Motor neuron (in vitro differentiated cells): ENCODE measurements around the gene COL8A2. TPM values are rescaled to one million over a fixed set of nuclear protein-coding genes. Genes with fewer than 3 reads are reported as not detected.

ENCODE experiments used
- ATAC-seq, 8 experiments: fragments of 200-7000 bp; cut with Tn5 transposase; replicated peaks in 6 of 8; 2 replicates each; pipeline ENCODE4 v1.8.0; 2021; ENCODE audit warnings: mild to moderate bottlenecking in 8 of 8, moderate library complexity in 8 of 8
- H3K27ac ChIP-seq, 2 donors: fragments of 250-450 bp; sonication (Bioruptor Pico); 2 replicates each; pipeline ENCODE4 v1.9.0; 2021; ENCODE audit warnings: antibody characterized with exemption in 2 of 2, mild to moderate bottlenecking in 2 of 2, moderate library complexity in 1 of 2
- H3K4me1 ChIP-seq, 2 donors: fragments of 250-450 bp; sonication (Bioruptor Pico); replicated peaks in 1 of 2; 2 replicates each; pipeline ENCODE4 v1.6.1; 2021; ENCODE audit warnings: antibody characterized with exemption in 2 of 2, mild to moderate bottlenecking in 2 of 2, moderate library complexity in 1 of 2
- H3K4me3 ChIP-seq, 5 donors: fragments of 250-450 bp; sonication (Bioruptor Pico); 2 replicates each; pipeline ENCODE4 v1.9.0; 2021; ENCODE audit warnings: antibody characterized with exemption in 5 of 5, mild to moderate bottlenecking in 5 of 5, moderate library complexity in 4 of 5
- WGBS, 10 experiments: fragments of 450-650 bp; shearing (Covaris generic); methylation state at CpG; one replicate each; pipeline ENCODE4 v1.0.0; 2022; 5-methylcytosine and 5-hydroxymethylcytosine counted together
- in situ Hi-C, 9 experiments: fragments of 400-800 bp; cut with MboI; loops; one replicate each; pipeline ENCODE4 v1.15.0; 2021; ENCODE audit warnings: low sequenced_read_pairs in 9 of 9, low pct_unique_long_range_greater_than_20kb in 2 of 9; ENCODE audit not compliant: unreplicated experiment in 9 of 9
- total RNA-seq, 8 experiments: library from RNA; unstranded; fragments of 300-600 nt; gene quantifications; 2 replicates each; pipeline versions ENCODE4 v1.2.3 to v1.2.4, GENCODE V29; 2022

COL8A2 gene
- total RNA-seq, 8 experiments from 2014 or later = 0.31 to 12.3 (median 0.61) TPM

DNA sequence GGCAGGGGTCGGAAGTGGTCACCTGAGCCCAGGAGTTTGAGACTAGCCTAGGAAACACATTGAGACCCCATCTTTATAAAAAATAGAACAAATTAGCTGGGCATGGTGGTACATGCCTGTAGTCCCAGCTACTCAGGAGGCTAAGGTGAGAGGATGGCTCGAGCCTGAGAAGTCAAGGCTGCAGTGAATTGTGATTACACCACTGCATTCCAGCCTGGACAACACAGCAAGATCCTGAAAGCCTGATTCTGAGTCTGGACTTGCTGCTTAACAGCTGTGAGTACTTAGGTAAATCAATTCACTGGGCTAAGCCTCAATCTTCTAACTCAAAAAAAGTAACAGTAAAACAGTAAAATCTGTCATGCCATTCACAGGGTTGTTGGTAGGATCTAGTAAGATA, 19.4 kb upstream of the COL8A2 start:
- Histone ChIP-seq H3K4me1 (peaks cover 0 to 3% of the 10 kb centered on the region in 2 donors), H3K4me3 (no peak overlapping the region), H3K27ac (no peak overlapping the region)
- 100% methylated on average over 1 to 2 of the region's 2 CpGs; no CpG with 5 or more reads in 3 of the 10 experiments for WGBS, 10 experiments
- in situ Hi-C loops = no loop called here
- no peak for ATAC-seq

DNA sequence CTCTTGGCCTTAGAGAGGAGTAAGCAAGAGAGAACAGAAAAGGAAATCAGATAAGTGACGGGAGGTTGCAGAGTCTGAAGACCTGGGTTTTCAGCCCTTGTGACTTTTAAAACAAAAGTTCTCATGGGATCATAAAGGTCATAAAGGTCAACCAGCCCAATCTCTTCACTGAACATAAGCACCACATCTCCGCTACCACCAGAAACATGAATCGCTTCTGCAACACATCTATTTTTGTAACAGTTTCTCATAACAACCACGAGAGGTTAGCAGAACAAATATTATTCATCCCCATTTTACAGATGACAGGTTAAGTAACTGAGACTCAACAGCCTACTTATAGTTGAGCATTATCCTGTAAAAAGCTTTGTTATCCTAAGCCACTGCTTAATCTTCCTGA, 18.4 kb upstream of the COL8A2 start:
- 62 to 100% (median 93%) methylated on average over 1 to 4 of the region's 4 CpGs for WGBS, 10 experiments
- Histone ChIP-seq H3K27ac (no peak overlapping the region), H3K4me1 (no peaks in the 10 kb centered on the region), H3K4me3 (no peak overlapping the region)
- no peak for ATAC-seq
- in situ Hi-C loops = no loop called here

DNA sequence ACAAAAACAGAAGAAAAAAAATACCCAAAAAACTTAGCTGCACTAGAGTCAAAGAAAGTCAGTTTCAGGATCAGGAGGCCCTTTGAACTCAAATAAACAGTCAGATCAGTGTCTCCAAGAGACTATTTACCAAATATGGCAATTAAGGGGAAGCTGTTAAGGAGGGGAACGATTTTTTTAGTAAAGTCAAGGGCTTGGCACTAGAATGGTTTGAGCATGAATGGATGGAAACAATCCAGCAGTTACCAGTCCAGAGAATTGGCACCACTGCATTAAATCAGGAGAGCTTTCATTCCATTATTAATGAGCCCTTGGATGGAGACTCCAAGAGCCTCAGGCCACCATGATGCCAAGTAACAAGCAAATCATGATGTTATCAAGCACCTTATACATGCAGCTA, 17.1 kb upstream of the COL8A2 start:
- ATAC-seq = no peak
- H3K4me1 ChIP-seq = no peaks in the 10 kb centered on the region
- H3K27ac ChIP-seq = no peak overlapping the region
- H3K4me3 ChIP-seq = no peak overlapping the region
- 13 to 100% (median 79%) methylated on average over 1 of the region's 1 CpG; no CpG with 5 or more reads in 4 of the 10 experiments for WGBS, 10 experiments
- in situ Hi-C loops = no loop called here

DNA sequence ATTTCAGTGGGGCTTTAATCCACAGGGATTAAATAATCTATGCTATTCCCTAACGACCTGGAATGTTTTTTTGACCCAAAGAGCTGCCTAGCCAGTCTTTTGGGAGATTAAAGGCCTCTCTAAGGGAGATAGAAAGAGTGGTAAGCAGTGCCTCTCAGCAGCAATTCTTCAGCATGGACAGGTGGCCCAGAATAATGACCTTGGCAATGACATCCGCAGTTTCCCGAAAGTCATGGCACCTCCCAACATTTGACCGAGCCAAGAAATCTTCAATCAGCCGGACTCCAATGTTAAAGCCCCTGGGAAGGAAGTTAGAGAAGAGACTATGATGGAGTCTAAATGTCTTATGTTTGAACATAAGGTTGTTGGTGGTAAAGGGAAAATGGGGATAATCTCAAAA, 14.5 kb upstream of the COL8A2 start:
- no peak for ATAC-seq
- WGBS, 10 experiments = 59 to 100% (median 94%) methylated on average over 1 to 5 of the region's 5 CpGs; no CpG with 5 or more reads in 1 of the 10 experiments
- Histone ChIP-seq H3K27ac (no peak overlapping the region), H3K4me3 (no peak overlapping the region), H3K4me1 (no peaks in the 10 kb centered on the region)
- in situ Hi-C loops = no loop called here

DNA sequence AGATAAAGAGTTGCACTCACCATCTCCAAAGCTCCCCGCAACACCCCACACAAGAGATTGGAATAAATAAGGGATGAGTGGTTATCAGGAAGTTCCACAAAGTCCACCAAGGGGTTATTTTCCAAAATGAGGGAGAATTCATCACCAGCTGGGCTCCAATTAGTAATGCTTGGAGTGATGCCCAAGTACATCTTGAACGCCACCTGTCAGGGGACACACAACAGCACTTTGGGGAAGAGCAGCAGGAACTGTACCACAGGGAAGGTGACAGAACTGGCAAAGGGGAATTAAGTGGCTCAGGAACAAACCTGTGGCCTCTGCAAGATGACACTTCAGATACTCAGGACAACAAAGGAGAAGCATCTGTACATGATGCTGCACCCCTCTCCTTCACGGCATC, 12.8 kb upstream of the COL8A2 start:
- peaks cover 0 to 5% of the 10 kb centered on the region in 2 donors for H3K4me1 ChIP-seq
- in situ Hi-C loops = no loop called here
- no peak overlapping the region for H3K27ac ChIP-seq
- no peak for ATAC-seq
- WGBS, 10 experiments = 68 to 100% (median 94%) methylated on average over 1 to 3 of the region's 3 CpGs; no CpG with 5 or more reads in 1 of the 10 experiments
- H3K4me3 ChIP-seq = no peak overlapping the region

DNA sequence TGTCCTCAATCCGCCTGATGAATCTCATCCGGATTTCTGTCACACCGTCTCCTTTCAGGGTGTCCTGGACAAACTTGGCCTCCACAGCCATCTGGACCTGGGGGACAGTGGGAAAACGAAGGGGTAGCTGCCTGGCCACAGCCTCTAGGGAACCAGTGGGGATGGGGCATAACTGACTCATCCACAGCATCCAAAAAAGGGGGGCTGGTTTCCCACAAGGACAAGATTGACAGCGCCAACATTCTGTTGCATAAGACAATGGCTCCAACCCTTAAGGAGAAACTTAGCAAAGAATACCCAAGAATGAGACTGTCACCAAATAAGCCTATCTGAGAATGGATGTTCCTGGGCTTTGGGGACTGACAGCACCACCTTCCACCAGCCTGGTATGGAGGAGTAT, 12.2 kb upstream of the COL8A2 start:
- Histone ChIP-seq H3K4me3 (no peak overlapping the region), H3K27ac (no peak overlapping the region), H3K4me1 (peaks cover 0 to 5% of the 10 kb centered on the region in 2 donors)
- no peak for ATAC-seq
- 50 to 100% (median 95%) methylated on average over 1 to 5 of the region's 5 CpGs; no CpG with 5 or more reads in 5 of the 10 experiments for WGBS, 10 experiments
- in situ Hi-C loops = no loop called here

GRCh38 chr1:36136535-36136934, 11.5 kb upstream of the COL8A2 start:
- no peak overlapping the region for H3K27ac ChIP-seq
- ATAC-seq = peak in 3 of 8 experiments; percentile 11 to 62 (median 39)
- WGBS, 10 experiments = 50 to 100% methylated on average over 1 of the region's 1 CpG; no CpG with 5 or more reads in 8 of the 10 experiments
- in situ Hi-C loops = no loop called here
- H3K4me3 ChIP-seq = no peak overlapping the region
- H3K4me1 ChIP-seq = peaks cover 0 to 5% of the 10 kb centered on the region in 2 donors

DNA sequence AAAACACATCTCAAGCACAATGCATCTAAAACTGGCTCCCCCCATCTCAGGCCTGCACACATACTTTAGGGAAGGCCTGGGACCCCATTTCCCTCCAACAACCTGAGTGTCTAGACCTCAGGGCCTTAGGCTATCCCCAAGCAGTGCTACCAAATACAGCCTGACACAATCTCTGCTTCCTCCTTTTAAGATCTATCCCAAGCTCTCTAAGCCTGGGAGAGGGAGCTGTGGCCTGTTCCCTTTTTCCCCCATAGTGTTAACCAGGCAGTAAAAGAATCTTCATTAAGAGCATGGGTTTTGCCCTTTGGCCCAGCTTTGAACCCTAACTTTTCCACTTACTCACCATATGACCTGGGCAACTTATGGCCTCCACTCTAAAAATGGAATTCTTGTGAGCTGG, 10.8 kb upstream of the COL8A2 start:
- ATAC-seq = no peak
- in situ Hi-C loops = no loop called here
- H3K4me3 ChIP-seq = no peak overlapping the region
- no peak overlapping the region for H3K27ac ChIP-seq
- peaks cover 0 to 5% of the 10 kb centered on the region in 2 donors for H3K4me1 ChIP-seq

DNA sequence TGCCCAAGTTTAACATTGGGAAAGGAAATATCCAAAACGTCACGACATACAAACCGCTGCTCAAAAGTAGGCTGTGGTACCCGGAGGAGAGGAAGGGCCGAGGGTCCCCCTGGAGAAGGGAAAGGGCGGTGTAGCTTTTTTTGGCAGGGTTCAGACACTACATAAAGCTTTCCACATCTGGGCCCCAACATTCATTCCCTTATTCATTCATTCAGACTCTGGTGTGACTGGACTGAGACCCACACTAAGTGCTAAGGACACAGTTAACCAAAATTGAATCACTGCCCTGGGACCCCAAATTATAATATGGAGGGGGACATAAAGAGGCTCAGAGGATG, 10.3 kb upstream of the COL8A2 start:
- H3K4me1 ChIP-seq = peaks cover 0 to 5% of the 10 kb centered on the region in 2 donors
- in situ Hi-C loops = no loop called here
- no peak overlapping the region for H3K4me3 ChIP-seq
- no peak for ATAC-seq
- 44 to 98% (median 79%) methylated on average over 2 to 6 of the region's 6 CpGs; no CpG with 5 or more reads in 2 of the 10 experiments for WGBS, 10 experiments
- no peak overlapping the region for H3K27ac ChIP-seq

DNA sequence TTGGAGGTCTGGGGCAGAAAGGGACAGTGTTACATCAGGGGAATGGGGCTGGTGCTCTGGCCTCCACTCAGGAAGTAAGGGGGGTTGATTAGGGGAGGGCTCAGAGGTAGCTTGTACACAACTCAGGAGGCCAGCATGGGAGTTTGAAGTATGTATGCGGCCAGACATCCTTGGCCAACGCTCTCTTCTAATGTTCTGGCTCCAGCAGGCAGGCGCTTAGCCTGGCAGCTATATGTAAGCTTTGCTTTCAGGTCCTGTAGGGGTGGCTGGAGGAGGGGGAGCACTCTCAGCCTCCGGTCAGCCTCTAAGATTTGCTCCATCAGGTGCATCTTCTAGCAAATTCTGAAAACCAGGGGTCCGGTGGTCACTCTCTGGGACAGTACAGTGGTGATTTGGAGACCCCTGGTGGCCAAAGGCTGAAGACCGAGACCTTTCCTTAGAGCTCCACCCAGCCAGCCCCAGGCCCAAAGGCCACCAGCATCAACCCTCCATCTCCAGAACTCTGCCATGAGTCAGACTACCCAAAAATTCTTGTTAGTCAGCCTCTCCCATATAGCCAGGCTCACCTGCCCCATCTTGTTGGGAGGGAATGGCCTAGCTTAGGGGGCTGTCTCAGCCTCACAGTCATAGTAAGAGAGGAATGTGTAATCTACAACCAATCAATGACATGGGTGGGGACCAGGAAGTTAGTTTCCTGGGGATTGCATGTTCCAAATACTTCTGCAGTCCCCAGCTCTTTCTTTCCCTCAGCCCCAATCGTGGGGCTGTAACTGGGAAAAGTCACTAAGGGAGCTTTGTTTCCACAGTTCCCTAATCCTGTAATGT, 9.7 kb upstream of the COL8A2 start:
- Histone ChIP-seq H3K4me1 (peaks cover 0 to 5% of the 10 kb centered on the region in 2 donors), H3K4me3 (no peak overlapping the region), H3K27ac (no peak overlapping the region)
- ATAC-seq = peak; percentile 55 to 88 (median 76)
- WGBS, 10 experiments = 20 to 94% (median 61%) methylated on average over 1 to 7 of the region's 7 CpGs; no CpG with 5 or more reads in 2 of the 10 experiments
- in situ Hi-C loops = no loop called here

DNA sequence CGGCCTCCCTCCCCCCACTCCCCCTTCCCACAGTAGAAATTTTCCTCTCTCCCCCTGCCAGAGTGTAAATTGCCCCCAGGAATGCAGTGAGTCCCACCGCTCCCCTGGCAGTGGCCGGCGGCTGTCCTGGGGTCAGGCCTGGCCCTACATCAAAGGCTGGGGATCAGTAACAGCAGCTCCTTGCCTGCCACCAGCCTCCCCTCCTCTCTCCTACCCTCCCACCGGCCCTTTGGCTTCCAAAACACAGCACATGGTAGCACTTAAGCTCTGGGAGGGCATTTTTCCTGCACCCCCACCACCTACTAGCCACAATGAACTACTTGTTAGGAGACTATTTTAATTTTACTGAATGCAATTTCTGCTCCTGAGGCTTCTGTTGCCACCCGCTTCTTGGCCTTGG, 9.0 kb upstream of the COL8A2 start:
- 22 to 100% (median 72%) methylated on average over 1 to 3 of the region's 6 CpGs; no CpG with 5 or more reads in 5 of the 10 experiments for WGBS, 10 experiments
- Histone ChIP-seq H3K4me3 (no peak overlapping the region), H3K4me1 (peaks cover 0 to 5% of the 10 kb centered on the region in 2 donors), H3K27ac (no peak overlapping the region)
- ATAC-seq = peak in 3 of 8 experiments; percentile 3 to 18 (median 5)
- in situ Hi-C loops = no loop called here

DNA sequence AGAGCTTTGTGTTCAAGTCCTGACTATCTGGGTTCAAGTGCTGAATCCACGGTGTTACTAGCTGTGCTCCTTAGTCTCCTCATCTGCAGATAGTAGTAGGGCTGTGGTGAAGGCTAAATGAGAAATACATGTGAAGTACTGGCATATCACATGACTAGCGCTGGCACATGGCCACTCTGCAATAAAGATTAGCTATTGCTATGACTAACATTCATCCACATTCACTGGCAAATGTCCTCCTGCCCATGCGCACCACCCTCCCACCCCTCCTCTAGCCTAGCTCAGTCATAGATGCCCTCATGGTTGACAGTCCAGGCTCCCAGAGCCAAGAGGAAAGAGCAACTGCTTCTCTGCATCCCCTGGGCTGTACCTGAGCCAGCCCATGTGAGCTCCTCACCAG, 8.5 kb upstream of the COL8A2 start:
- Histone ChIP-seq H3K4me3 (no peak overlapping the region), H3K4me1 (peaks cover 0 to 5% of the 10 kb centered on the region in 2 donors), H3K27ac (no peak overlapping the region)
- peak in 7 of 8 experiments; percentile 2 to 85 (median 44) for ATAC-seq
- WGBS, 10 experiments = 13 to 93% (median 83%) methylated on average over 1 to 3 of the region's 3 CpGs; no CpG with 5 or more reads in 3 of the 10 experiments
- in situ Hi-C loops = no loop called here

- Histone ChIP-seq H3K4me1 (peaks cover 0 to 5% of the 10 kb centered on the region in 2 donors), H3K4me3 (no peak overlapping the region), H3K27ac (no peak overlapping the region)
- in situ Hi-C loops = no loop called here
- 43 to 94% (median 84%) methylated on average over 1 to 3 of the region's 3 CpGs; no CpG with 5 or more reads in 4 of the 10 experiments for WGBS, 10 experiments
- no peak for ATAC-seq
Observed at GRCh38 chr1:36132029-36132428, 7.0 kb upstream of the COL8A2 start.

DNA sequence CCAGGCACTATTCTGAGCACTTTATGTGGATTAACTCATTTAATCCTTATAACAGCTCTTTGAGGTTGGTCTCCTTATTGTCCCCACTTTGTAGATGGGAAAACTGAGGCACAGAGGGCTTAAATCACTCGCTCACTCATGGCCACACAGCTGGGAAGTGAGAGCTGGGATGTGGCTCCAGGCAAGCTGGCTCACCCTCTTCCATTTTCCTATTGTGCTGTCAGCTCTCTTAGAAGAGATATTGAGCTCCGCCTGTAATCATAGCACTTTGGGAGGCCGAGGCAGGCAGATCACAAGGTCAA, 3.8 kb upstream of the COL8A2 start:
- Histone ChIP-seq H3K4me1 (peaks cover 0 to 15% of the 10 kb centered on the region in 2 donors), H3K27ac (no peak overlapping the region), H3K4me3 (no peak overlapping the region)
- no peak for ATAC-seq
- WGBS, 10 experiments = 87 to 100% (median 93%) methylated on average over 1 to 3 of the region's 3 CpGs; no CpG with 5 or more reads in 4 of the 10 experiments
- in situ Hi-C loops = no loop called here
